ENCODE measurements around the gene NMNAT2. TPM values are rescaled to one million over a fixed set of nuclear protein-coding genes. Genes with fewer than 3 reads are reported as not detected.

Gene NMNAT2
- total and polyA plus RNA-seq, 2 donors (not counting 3 experiments of a cell fraction or from before 2014, with no cell fraction given), result 0.28 to 0.38 TPM

GRCh38 chr1:183363972-183364371 is 54.2 kb downstream of the NMNAT2 start:
- dilution Hi-C loops (cut with MboI; ENCODE audit: extremely low pct_ligation_motif_present, low sequenced_read_pairs), result no loop called here

GRCh38 chr1:183361081-183361480 is 57.1 kb downstream of the NMNAT2 start:
- H3K4me2 ChIP-seq (ENCODE audit: insufficient read depth, low read length), result no peak overlapping the region
- intact Hi-C loops (cut with micrococcal nuclease), result no loop called here
- FAIRE-seq (no peak), DNase-seq (ENCODE audit: low read depth, low spot score) (no peak)
- TF ChIP-seq MYC (IDR thresholded peaks at IDR 0.05; ENCODE audit: low read depth, low read length) (no peak), FOS (IDR thresholded peaks at IDR 0.05; ENCODE audit: borderline replicate concordance, insufficient read depth, low read length) (no peak), MAX (IDR thresholded peaks at IDR 0.05; ENCODE audit: insufficient read depth, insufficient read length) (no peak), POLR2A (IDR thresholded peaks at IDR 0.05; ENCODE audit: low read depth, low read length) (no peak), POLR2AphosphoS5 (IDR thresholded peaks at IDR 0.05; ENCODE audit: insufficient read depth, low read depth, low read length) (no peak), CTCF (IDR thresholded peaks at IDR 0.05; ENCODE audit: extremely low read depth in 1 of 2, insufficient read depth in 1 of 2, low read depth in 1 of 2, low read length in 2 of 2) (no peak), GATA2 (IDR thresholded peaks at IDR 0.05; ENCODE audit: insufficient read depth, insufficient read length, low read depth, low read length) (no peak), JUN (IDR thresholded peaks at IDR 0.05; ENCODE audit: borderline replicate concordance, insufficient read depth, insufficient read length, low read depth) (no peak), EZH2 (IDR thresholded peaks at IDR 0.05; ENCODE audit: borderline replicate concordance, low read depth, low read length, severe bottlenecking) (no peak)
- ChIA-PET POLR2A (no interaction called here), CTCF (no interaction called here)
- H3K4me3 ChIP-seq (replicated peaks in 1 of 3; ENCODE audit: insufficient read depth in 1 of 3, low read depth in 1 of 3, low read length in 3 of 3), result no peak overlapping the region
- no TSS peak for BruUV-seq (replicated peaks)
- no peak overlapping the region for H3K27ac ChIP-seq (ENCODE audit: insufficient read depth, low read depth, low read length)
- H3K4me1 ChIP-seq (ENCODE audit: control insufficient read depth, extremely low read depth, insufficient read depth, low read length), result no peaks in the 10 kb centered on the region
- dilution Hi-C loops (cut with MboI; ENCODE audit: extremely low pct_ligation_motif_present, low sequenced_read_pairs), result no loop called here
- H3K9me3 ChIP-seq (replicated peaks; ENCODE audit: control insufficient read depth, insufficient read depth, low read length), result no peaks in the 10 kb centered on the region
- peaks cover 2 to 9% of the 10 kb centered on the region in 2 experiments for H3K27me3 ChIP-seq (ENCODE audit: control insufficient read depth in 2 of 2, insufficient read depth in 2 of 2, low read length in 2 of 2)
- H2AFZ ChIP-seq (ENCODE audit: low read depth, low read length), result no peak overlapping the region
- no peak overlapping the region for H3K9ac ChIP-seq (replicated peaks; ENCODE audit: extremely low read depth, insufficient read depth, low read length)
- H3K9me1 ChIP-seq (replicated peaks; ENCODE audit: control insufficient read depth, extremely low read depth, insufficient read depth, low read length), result no peaks in the 10 kb centered on the region
- H4K20me1 ChIP-seq (replicated peaks; ENCODE audit: control insufficient read depth, extremely low read depth, insufficient read depth, low read length), result no peaks in the 10 kb centered on the region
- H3K36me3 ChIP-seq (ENCODE audit: control insufficient read depth in 2 of 2, extremely low read depth in 1 of 2, insufficient read depth in 2 of 2, low read length in 2 of 2), result no peaks in the 10 kb centered on the region
- no peaks in the 10 kb centered on the region for H3K79me2 ChIP-seq (ENCODE audit: control insufficient read depth, insufficient read depth, low read length)

More at GRCh38 chr1:183363972-183364371, 54.2 kb downstream of the NMNAT2 start:
- no peaks in the 10 kb centered on the region for H3K36me3 ChIP-seq (ENCODE audit: control insufficient read depth in 2 of 2, extremely low read depth in 1 of 2, insufficient read depth in 2 of 2, low read length in 2 of 2)
- H3K4me3 ChIP-seq (replicated peaks in 1 of 3; ENCODE audit: insufficient read depth in 1 of 3, low read depth in 1 of 3, low read length in 3 of 3), result no peak overlapping the region
- CTCF ChIA-PET, result interaction anchor here (0.5 kb wide), 1 partner anchor 135 kb away, joined by 3 read pairs; no protein-coding TSS in a partner anchor
- TF ChIP-seq EZH2 (IDR thresholded peaks at IDR 0.05; ENCODE audit: borderline replicate concordance, low read depth, low read length, severe bottlenecking) (no peak), GATA2 (IDR thresholded peaks at IDR 0.05; ENCODE audit: insufficient read depth, insufficient read length, low read depth, low read length) (no peak), POLR2A (IDR thresholded peaks at IDR 0.05; ENCODE audit: low read depth, low read length) (no peak), POLR2AphosphoS5 (IDR thresholded peaks at IDR 0.05; ENCODE audit: insufficient read depth, low read depth, low read length) (no peak), JUN (IDR thresholded peaks at IDR 0.05; ENCODE audit: borderline replicate concordance, insufficient read depth, insufficient read length, low read depth) (no peak), FOS (IDR thresholded peaks at IDR 0.05; ENCODE audit: borderline replicate concordance, insufficient read depth, low read length) (no peak), MYC (IDR thresholded peaks at IDR 0.05; ENCODE audit: low read depth, low read length) (no peak)
- peaks cover 5 to 7% of the 10 kb centered on the region in 2 experiments for H3K27me3 ChIP-seq (ENCODE audit: control insufficient read depth in 2 of 2, insufficient read depth in 2 of 2, low read length in 2 of 2)
- intact Hi-C loops (cut with micrococcal nuclease), result no loop called here
- H3K9me1 ChIP-seq (replicated peaks; ENCODE audit: control insufficient read depth, extremely low read depth, insufficient read depth, low read length), result no peaks in the 10 kb centered on the region
- no peak overlapping the region for H3K4me2 ChIP-seq (ENCODE audit: insufficient read depth, low read length)
- no peaks in the 10 kb centered on the region for H3K4me1 ChIP-seq (ENCODE audit: control insufficient read depth, extremely low read depth, insufficient read depth, low read length)
- H3K27ac ChIP-seq (ENCODE audit: insufficient read depth, low read depth, low read length), result no peak overlapping the region
- H3K79me2 ChIP-seq (ENCODE audit: control insufficient read depth, insufficient read depth, low read length), result no peaks in the 10 kb centered on the region
- DNase-seq (ENCODE audit: low read depth, low spot score) (no peak), FAIRE-seq (no peak)
- no TSS peak for BruUV-seq (replicated peaks)
- no peak overlapping the region for H3K9ac ChIP-seq (replicated peaks; ENCODE audit: extremely low read depth, insufficient read depth, low read length)
- H4K20me1 ChIP-seq (replicated peaks; ENCODE audit: control insufficient read depth, extremely low read depth, insufficient read depth, low read length), result no peaks in the 10 kb centered on the region
- H2AFZ ChIP-seq (ENCODE audit: low read depth, low read length), result no peak overlapping the region
- POLR2A ChIA-PET, result no interaction called here
- H3K9me3 ChIP-seq (replicated peaks; ENCODE audit: control insufficient read depth, insufficient read depth, low read length), result no peaks in the 10 kb centered on the region
